Superior temporal gyrus (tissue), 1 donor: ENCODE data around the gene CALR3.
"Not testable (repeated sequence)": the region's sequence is repeated elsewhere in the genome, so short reads cannot be mapped to it uniquely, and the experiment has no call there.

Experiments
- DNase-seq: peaks from one replicate; pipeline ENCODE4 v3.0.0-alpha.2; 2016; ENCODE audit errors: extremely low spot score

Gene CALR3, protein sequence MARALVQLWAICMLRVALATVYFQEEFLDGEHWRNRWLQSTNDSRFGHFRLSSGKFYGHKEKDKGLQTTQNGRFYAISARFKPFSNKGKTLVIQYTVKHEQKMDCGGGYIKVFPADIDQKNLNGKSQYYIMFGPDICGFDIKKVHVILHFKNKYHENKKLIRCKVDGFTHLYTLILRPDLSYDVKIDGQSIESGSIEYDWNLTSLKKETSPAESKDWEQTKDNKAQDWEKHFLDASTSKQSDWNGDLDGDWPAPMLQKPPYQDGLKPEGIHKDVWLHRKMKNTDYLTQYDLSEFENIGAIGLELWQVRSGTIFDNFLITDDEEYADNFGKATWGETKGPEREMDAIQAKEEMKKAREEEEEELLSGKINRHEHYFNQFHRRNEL

GRCh38 chr19:16495982-16496612, at the start of gene CALR3, which contains the start of gene C19orf44:
Gene CALR3 (minus strand): TSS chr19:16496167. CDS start chr19:16496129, 38 bp downstream.
Gene C19orf44 (plus strand): TSS chr19:16496394. CDS start chr19:16500793, 4,399 bp downstream.
- peak; percentile 99 for DNase-seq

DNA sequence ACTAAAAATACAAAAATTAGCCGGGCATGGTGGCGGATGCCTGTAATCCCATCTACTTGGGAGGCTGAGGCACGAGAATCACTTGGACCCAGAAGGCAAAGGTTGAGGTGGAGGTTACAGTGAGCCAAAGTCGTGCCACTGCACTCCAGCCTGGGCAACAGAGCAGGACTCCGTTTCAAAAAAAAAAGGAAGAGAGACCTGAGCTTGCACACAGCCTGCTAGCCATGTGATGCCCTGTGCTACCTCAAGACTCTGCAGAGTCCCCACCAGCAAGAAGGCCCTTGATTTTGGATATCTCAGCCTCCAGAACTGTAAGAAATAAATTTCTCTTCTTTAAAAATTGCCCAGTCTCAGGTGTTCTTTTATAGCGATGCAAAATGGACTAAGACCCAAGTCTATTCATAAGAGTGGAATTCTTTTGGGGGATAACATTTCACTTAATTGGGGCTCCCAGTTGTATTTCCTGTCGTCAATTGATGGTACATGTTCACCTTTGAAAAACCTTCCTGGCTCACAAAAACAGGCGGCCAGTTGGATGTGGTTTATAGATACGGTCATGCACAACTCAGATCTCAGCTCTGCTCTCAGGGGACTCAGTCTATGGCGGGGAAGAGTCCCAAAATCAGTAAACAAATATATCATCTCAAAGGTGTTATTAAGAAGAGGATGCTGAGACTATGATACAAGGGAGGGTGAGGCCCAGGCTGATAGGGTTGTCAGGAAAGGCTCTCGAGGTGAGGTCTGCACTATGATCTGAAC, 48.7 kb upstream of the CALR3 start:
- DNase-seq: no peak

DNA sequence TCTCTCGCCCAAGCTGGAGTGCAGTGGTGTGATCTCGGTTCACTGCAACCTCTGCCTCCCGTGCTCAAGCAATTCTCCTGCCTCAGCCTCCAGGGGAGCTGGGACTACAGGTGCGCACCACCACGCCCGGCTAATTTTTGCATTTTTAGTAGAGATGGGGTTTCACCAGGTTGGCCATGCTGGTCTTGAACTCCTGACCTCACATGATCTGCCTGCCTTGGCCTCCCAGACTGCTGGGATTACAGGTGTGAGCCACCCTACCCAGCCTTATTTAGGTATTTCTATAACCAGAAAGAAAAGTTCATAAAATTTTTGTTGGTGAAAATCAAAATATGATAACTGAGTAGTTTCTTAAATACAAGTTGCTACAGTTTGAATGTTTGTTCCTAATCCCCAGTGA, 47.8 kb upstream of the CALR3 start:
- not testable (repeated sequence) for DNase-seq

- DNase-seq: no peak
Measured at GRCh38 chr19:16542910-16543472, 47.0 kb upstream of the CALR3 start.

GRCh38 chr19:16542045-16542909, 46.3 kb upstream of the CALR3 start, which contains the start of gene CHERP:
Gene CHERP (minus strand): TSS chr19:16542437. CDS start chr19:16542378, 59 bp downstream.
- DNase-seq: peak; percentile 97

DNA sequence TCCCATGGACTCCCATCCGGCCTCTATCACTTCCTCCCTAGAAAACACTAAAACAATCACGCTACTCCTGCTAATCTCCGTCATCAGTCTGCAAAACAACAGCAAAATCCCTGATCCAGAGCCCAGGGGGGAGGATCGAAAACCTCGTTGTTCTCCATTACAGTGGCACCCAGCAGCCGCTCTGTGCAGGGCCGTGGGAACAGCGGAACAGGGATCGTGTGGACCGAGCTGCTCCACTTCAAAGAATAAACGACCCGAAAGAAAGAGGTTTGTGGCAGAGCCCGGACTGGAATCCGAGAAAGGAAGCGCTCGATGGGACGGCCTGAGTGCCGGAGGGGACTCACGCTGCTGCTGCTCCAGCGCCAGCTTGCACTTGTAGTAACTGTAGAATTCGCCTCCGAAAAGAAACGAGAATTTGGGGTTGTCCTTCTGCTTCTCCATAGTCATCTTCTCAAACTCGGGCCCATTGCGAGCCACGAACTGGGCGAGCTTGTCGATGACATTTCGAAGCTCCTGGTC, 45.6 kb upstream of the CALR3 start:
- DNase-seq: no peak

DNA sequence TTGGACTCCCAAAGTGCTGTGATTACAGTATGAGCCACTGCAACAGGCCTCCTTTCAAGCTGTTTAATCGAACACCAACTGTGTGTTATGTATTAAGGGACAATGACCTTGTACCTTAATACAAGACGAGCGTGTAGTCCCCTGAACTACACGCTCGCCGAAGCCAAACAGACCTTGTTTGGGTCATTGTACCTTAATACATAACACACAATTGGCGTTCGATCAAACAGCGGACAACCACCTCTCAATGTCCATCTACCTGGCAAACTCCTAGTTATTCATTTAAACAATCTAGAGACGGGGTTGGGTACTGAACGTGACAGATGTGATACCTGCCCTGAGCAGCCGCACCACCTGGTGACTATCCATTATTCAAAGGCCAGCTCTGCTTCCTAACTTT, 45.0 kb upstream of the CALR3 start:
- DNase-seq: no peak

- DNase-seq: no peak
Measured at GRCh38 chr19:16537111-16537510, 41.1 kb upstream of the CALR3 start.

- no peak for DNase-seq
Measured at GRCh38 chr19:16536130-16536529, 40.2 kb upstream of the CALR3 start.

GRCh38 chr19:16535381-16535780, 39.4 kb upstream of the CALR3 start:
- DNase-seq: no peak

- DNase-seq: no peak
Measured at GRCh38 chr19:16532440-16533234, 36.7 kb upstream of the CALR3 start.

- DNase-seq: no peak
Measured at GRCh38 chr19:16531380-16531669, 35.4 kb upstream of the CALR3 start.

- no peak for DNase-seq
Measured at GRCh38 chr19:16530540-16531379, 34.8 kb upstream of the CALR3 start.

DNA sequence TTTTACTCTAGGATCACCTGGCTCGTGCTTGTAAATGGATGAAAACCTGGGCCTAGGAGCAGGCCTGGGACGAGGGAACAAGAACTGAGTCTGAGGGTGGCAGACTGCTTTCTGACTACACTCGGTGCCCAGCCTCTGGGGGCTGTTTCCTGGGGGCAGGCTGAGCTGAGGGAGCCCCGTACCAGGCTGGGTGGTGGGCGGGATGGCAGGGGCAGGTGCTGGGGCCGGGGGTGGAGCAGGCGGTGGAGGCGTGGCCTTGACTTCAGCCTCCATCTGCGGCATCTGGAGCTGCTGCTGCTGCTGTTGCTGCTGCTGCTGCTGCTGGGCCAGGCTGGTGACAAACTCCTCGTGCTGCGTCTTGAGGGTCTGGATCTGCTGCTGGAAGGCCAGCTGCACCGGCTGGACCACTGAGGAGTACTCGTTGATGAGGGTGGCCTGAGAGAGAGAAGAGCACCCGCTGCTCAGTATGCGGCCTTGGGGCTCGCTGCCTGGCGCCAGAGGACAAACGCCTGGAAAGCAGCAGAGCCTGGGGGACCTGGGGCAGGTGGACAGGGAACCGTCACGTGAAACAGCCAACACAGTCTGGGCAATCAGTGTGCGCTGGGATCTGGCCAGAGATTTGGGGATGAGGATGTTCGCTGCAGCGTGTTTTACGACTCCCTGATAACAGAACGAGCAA, 33.6 kb upstream of the CALR3 start:
- DNase-seq: no peak

GRCh38 chr19:16527971-16528521, 32.1 kb upstream of the CALR3 start:
- DNase-seq: no peak

- DNase-seq: no peak
Measured at GRCh38 chr19:16527334-16527935, 31.5 kb upstream of the CALR3 start.

GRCh38 chr19:16525751-16526481, 29.9 kb upstream of the CALR3 start:
- DNase-seq: no peak
